ENCODE data around the gene CD80. TPM values are rescaled to one million over a fixed set of nuclear protein-coding genes. Genes with fewer than 3 reads are reported as not detected.

Gene CD80
- polyA plus RNA-seq, 5 donors: 1.8 to 3.6 (median 2.9) TPM

GRCh38 chr3:119550192-119550910, 9.1 kb downstream of the CD80 start:
- DNase-seq: no peak

DNA sequence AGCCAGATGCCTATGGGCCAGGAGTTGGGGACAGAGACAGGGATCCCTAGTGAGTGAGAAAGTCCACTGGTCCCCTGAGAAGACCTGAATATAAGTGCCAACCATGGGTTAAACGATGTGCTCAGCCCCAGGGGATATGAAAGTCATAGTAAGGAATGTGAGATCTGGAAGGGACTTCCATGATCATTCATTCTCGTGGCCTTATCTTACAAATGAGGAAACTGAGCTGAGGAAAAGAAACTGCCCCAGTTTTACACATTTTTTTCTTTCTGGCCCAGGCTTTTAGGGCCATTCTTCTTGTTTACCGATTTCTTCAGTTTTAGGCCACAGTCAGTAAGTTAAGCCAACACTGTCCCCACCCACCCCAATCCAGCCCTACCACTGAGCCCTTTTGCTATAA, 11.1 kb downstream of the CD80 start:
- DNase-seq: no peak

GRCh38 chr3:119547227-119547626, 12.2 kb downstream of the CD80 start:
- DNase-seq: no peak

GRCh38 chr3:119543147-119543546, 16.3 kb downstream of the CD80 start:
- no peak for DNase-seq

DNA sequence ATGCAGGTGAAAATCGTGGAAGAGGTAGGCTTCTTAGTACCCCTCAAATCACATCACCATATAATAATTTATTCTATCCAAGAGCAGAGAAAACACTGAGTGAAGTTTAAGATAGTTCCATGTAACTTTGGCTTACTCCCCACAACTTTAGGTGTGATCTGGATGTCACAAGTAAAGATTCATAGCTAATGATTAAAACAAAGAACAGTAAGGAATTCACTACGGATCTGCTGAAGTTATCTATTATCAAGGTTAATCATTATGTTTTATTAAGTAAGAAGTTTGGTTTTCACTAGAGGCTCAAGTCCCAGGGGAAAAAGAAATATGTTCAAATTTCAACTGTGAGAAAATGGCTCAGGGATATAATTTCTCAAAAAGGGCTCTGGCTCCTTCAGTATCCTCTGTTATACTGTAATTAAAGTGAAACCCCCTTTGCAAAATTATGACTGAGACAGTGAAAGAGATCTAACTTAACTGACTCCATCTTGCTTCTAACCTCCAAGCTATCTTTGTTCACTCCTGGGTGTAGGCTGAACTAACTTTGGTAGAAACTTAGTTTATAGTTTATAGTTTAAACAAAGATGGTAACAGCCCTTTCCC, 17.1 kb downstream of the CD80 start:
- no peak for DNase-seq

DNA sequence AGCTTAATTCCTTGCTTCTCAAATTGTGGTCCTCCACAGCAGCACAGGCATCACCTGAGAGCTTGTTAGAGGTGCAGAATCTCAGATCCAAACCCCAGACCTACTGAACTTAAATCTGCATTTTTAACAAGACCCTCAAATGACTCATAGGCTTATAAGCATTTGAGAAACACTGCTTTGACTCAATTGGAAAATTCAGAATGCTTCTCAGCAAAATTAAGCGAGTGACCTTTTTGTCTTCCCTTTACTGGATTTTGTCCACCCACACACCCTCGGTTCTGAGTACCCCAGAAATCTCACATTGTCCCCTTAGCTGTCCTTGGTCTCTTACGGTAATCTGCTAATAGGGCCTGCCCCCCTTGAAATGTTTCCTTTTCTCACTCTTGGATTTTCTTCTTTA, 17.9 kb downstream of the CD80 start:
- no peak for DNase-seq

- no peak for DNase-seq
These were observed 20.6 kb downstream of the CD80 start for GRCh38 chr3:119538772-119539171.

- DNase-seq: no peak
These were observed 22.7 kb downstream of the CD80 start for GRCh38 chr3:119536757-119537156.

DNA sequence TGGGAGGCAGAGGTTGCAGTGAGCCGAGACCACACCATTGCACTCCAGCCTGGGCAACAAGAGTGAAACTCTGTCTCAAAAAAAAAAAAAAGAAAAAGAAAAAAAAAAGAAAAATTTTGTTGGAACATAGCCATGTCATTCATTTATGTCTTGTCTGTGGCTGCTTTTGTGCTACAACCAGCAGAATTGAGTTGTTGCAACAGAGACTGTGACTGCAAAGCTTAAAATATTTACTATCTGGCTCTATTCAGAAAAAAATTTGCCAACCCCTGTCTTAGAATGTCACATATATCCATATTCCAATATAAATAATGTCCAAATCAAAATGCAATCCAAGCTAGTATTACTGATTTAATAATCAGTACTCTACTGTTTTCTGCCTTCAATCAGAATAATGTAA, 25.1 kb downstream of the CD80 start:
- peak; percentile 33 to 41 for DNase-seq

DNA sequence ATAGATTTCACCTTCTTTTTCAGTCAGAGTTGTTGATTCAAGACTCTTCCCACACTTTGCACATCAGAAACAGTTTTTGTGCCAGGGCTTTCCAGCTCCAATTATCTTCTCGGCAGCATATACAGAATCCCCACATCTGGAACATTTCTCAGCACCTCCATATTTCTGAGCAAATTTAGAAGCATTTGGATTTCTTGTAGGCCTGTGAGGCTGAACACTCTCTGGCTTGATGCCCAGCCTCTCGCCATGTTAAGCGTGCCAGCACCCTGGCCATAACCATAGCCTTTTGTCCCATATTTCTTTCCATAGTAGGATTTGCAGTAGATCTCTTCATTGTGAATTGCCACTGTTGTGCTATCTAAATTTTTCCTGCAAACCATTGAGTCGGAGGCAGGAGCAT, 28.3 kb downstream of the CD80 start:
- peak; percentile 77 to 81 for DNase-seq

DNA sequence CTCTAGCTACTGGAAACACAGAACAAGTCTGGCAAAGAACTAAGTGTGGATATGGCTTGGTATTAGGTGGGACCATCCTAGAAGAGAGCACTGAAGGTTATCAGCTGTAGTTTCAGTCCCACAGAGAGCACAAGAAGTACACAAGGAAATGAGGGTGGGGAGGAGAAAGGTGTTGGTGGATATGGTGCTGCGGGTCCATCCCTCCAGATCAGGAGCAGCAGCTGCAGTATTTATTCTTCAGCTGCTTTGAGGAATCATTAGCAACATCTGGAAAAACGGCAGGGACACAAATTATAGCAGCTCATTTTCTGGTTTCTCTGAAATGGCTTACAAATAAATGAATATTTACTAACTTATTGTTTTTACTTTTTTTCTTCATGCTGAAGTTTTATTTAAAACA, 29.0 kb downstream of the CD80 start:
- DNase-seq: peak; percentile 78 to 82

GRCh38 chr3:119529883-119530282, 29.5 kb downstream of the CD80 start:
- DNase-seq: peak in 1 of 2 donors; percentile 42

GRCh38 chr3:119527714-119528113, 31.7 kb downstream of the CD80 start:
- DNase-seq: no peak

DNA sequence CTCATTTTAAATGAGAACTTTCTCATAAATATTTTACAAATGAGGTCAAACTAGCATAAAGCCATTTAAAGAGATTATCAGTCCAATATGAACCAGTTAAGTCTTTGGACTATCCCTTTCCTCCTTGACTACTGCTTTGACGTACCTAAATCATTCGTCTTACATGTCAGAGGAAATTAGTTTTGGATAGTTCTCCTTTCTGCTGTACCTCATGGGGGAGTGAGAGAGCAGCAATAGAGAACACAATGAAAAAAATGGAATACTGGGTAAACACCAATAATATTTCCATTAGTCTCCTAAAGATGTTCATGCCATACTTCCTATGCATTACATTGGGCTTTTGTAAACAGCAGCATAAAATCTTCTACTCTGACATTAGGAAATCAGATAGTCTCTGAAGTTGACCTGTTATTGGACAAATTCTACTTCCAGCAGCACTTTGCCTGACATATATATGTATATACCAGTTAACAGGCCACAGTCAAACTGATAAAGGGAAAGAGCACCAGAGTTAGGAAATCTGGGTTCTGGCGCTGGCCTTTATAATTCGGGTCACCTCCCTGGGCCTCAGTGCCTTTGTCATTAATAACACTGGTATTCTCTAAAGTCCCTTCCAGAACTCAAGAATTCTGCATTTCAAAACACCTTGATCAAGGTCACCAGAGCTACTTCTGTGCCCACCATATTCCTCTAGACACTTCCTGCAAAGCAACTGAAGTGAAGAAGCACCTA, 34.3 kb downstream of the CD80 start:
- no peak for DNase-seq

GRCh38 chr3:119518026-119518425, 41.4 kb downstream of the CD80 start:
- no peak for DNase-seq

DNA sequence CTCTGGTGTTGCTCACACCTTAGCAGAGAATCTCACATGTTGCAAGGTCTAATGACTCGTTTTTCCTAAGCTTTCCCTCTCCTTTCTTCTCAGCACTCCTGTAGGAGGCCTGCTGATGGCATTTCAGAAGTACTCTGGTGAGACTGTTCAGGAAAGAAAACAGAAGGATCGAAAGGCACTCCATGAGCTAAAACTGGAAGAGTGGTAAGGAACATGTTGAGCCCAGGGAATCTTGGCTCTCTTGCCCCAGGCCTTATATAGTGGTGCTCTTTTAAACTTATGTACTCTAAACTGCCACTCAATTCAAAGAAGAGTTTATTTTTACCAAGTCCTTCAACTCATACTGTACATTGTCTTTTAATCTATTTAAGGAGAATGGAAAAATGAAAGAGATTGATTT, 42.3 kb downstream of the CD80 start:
- no peak for DNase-seq

GRCh38 chr3:119514637-119515036, 44.8 kb downstream of the CD80 start:
- DNase-seq: no peak

- no peak for DNase-seq
These were observed 48.7 kb downstream of the CD80 start for GRCh38 chr3:119510690-119511089.

GRCh38 chr3:119508172-119508845, 51.1 kb downstream of the CD80 start:
- DNase-seq: no peak

GRCh38 chr3:119507404-119507803, 52.0 kb downstream of the CD80 start:
- no peak for DNase-seq

GRCh38 chr3:119506631-119507030, 52.8 kb downstream of the CD80 start:
- no peak for DNase-seq

DNA sequence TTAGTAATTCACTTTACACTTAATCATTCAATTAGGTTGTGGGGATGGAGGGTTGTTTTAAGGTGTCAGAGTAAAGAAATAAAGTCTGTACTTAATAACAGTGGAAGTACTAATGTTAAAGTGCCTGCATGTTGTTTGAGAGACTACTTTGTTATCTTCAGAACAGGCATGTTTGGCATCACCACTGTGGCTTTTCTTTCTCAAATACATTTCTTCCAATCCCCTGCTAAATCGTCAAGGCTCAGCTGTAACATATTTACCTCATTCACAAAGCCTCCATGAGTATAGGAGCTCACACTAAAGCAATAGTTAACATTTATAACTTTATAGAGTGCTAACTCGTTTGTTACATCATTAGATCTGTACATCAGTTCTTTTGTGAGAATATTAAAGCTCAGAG, 58.5 kb downstream of the CD80 start:
- no peak for DNase-seq

GRCh38 chr3:119500265-119500664, 59.1 kb downstream of the CD80 start:
- no peak for DNase-seq
